MM.1S (cell line): ENCODE measurements around the gene PPP2R5B.

ENCODE experiments used
- EZH2 ChIP-seq: fragments of 300-600 bp; sonication (generic); optimal IDR thresholded peaks from 2 replicates; pipeline ENCODE3; 2017; ENCODE audit warnings: low read depth, mild to moderate bottlenecking, antibody characterized with exemption, low read length, mixed read lengths
- EZH2phosphoT487 ChIP-seq: fragments of 300-600 bp; sonication (generic); IDR thresholded peaks from 2 replicates; pipeline ENCODE4 v1.6.1; 2018; ENCODE audit warnings: antibody characterized with exemption, low read length
- TF ChIP-seq, protein P1 (sequence below): fragments of 300-600 bp; sonication (generic); IDR thresholded peaks from 2 replicates; pipeline ENCODE4 v1.5.1; 2016; ENCODE audit warnings: antibody characterized with exemption, low read length, mixed read lengths

DNA sequence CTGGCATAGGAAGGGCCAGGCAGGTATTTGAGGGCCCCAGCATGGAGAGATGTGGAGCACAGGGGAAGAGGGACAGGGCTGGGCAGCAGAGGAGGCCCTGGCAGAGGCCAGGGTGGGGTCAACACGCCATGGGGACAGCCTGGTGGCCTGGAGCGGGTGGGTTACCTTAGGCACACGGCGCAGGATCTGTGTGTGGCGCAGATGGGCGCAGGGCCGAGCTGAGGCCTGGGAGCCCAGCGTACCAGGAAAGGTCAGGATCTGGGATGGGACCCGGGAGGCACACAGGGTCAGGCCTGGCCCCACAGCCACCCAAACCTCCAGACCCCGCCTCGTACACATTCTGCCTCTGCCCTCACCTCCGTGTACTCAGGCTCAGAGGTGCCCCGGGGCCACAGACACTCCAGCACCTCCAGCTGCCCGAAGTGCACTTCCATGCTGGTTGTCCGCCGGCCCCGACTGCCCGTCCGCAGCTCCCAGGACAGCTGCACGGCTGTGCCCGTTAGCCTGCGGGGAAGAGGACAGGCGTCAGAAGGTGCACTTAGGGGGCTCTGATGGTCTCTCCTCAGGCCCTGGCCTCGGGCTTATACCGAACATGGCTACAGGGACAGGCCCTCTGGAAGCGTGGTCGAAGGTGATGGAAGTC lies 13.9 kb upstream of the PPP2R5B start:
- TF ChIP-seq, protein P1, sequence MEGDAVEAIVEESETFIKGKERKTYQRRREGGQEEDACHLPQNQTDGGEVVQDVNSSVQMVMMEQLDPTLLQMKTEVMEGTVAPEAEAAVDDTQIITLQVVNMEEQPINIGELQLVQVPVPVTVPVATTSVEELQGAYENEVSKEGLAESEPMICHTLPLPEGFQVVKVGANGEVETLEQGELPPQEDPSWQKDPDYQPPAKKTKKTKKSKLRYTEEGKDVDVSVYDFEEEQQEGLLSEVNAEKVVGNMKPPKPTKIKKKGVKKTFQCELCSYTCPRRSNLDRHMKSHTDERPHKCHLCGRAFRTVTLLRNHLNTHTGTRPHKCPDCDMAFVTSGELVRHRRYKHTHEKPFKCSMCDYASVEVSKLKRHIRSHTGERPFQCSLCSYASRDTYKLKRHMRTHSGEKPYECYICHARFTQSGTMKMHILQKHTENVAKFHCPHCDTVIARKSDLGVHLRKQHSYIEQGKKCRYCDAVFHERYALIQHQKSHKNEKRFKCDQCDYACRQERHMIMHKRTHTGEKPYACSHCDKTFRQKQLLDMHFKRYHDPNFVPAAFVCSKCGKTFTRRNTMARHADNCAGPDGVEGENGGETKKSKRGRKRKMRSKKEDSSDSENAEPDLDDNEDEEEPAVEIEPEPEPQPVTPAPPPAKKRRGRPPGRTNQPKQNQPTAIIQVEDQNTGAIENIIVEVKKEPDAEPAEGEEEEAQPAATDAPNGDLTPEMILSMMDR, result no peak
- TF ChIP-seq EZH2, result no peak
- no peak for TF ChIP-seq EZH2phosphoT487
